Stimulated activated CD4-positive, alpha-beta T cell treated with anti-CD3 and anti-CD28 coated beads, Interleukin-2, amount 100 ng/mL, for 48 hours (primary cell): Measurements from ENCODE around the gene ADNP.
"Not testable (repeated sequence)": the region's sequence is repeated elsewhere in the genome, so short reads cannot be mapped to it uniquely, and the experiment has no call there.

Experiments used
- DNase-seq, 2 donors: peaks; one replicate each; pipeline ENCODE4 v3.0.0-alpha.2; 2020

Gene ADNP

DNA sequence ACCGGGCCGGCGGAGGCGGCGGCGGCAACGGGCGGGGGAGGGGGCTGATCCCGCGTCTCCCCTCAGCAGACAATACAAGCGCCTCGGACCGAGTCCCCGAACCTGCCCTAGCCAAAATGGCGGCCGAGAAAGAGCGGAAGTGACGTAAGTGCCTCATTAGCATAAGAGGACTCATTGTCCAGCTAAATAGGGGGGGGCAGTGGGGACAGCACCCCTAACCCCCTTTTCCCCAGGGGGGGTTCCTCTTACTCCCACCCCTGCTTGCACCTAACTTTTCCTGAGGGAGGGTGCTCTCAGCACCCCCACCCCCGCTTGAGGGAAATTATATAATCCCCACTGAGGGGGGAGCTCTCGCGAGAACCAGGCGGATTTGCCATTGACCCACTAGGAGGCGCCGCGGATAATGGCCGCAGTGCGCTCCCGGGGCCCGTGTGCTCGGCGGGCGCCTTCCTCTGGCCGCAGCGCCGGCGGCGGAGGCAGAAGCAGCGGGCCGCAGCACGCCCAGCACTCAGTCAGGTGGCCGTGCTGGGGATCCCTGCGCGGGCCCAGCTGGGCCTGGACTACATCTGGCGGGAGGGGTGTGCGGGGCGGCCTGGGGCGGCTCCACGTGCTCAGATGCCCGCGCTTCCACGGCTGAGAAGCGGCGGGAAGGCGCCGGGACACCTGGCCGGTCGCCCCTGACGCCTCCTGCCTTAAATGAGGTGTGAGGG lies at the start of gene ADNP:
Gene ADNP, minus strand, starts transcription at position 132 of the 710 bp plus-strand sequence. CDS start 27,441 bp downstream, outside the sequence.
- DNase-seq = peak; percentile 77 to 79

DNA sequence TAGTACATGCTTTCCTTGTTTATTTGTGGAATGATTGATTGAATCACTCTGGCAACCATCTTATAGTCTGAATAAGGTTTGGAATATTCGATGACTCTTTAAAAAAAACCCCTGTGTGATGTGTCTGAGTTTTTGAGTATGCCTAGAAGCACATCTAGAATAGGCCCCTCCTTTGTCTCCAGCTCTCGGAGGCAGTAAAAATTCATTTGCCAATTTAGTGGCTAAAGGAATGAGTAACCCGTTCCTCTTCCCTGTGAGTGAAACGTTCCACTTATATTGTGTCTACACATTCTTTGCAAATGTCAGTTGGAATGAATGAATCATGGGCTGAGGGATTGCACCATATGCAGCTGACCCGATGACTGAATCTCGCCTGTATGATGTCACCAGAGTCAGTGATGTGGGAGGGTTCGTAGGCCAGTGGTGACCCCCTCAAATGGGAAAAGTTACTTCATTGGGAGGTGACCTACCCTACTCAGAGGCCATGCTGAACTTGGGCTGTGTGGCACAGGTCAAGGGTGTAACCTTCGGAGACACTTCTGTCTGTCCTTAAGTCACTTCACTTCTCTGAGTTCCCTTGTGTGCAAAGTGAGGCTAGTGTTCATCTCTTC lies 48.9 kb upstream of the ADNP start:
- DNase-seq = no peak

DNA sequence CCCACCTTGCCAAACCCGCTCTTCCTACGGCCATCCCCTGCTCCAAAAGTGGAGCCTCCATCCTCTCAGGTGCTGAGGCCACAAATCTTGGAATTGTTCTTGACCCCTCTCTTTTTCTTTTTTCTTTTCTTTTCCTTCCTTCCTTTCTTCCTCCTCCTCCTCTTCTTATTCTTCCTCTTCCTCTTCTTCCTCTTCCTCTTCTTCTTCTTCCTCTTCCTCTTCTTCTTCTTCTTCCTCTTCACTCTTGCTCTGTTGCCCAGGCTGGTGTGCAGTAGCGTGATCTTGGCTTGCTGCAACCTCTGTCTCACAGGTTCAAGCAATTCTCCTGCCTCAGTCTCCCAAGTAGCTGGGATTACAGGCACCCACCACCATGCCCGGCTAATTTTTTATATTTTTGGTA lies 47.3 kb upstream of the ADNP start:
- not testable (repeated sequence) for DNase-seq

DNA sequence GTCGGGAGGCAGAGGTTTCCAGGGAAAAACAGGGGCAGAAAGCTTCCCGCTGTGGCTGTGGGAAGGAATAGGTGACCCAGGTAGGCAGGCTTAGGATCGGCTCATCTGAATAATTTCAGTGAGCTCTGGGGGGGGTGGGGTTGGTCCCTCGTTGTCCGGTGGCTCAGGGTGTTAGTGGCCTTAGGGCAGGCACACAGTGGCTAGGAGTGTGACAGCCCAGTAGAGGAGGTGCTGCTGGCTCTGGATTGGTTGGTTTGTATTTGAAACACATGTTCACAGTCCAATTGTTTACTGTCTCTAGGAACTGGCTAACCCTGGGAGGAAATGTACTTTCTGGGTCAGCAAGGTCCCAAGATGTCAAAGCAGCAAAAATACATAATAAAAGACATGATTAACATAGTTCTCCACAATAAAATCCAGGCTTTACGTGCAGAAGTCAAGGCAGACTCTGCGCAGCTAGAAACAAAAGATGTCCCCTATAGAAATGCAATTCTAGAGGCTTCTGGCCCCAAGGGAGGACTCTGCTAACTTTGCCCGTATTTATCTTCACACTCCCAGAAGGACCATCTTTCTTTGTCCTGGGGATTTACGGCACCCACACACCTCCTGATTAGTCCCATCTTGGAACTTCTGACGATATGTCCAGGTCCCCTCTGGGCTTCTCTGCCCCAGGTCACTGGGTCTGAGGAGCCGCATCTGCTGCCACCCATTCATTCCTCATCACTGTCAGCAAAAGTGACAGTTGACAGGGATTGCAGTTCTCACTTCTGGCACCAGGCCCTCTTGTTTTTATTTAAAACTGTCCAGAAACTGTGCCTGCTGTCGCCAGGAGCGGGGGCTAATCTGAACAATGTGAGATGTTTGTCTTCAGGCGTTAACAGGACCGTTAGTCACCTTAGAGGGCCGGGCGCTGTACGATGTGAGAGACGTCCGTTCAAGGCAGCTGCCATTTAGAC lies 46.1 kb upstream of the ADNP start:
- DNase-seq = no peak

DNA sequence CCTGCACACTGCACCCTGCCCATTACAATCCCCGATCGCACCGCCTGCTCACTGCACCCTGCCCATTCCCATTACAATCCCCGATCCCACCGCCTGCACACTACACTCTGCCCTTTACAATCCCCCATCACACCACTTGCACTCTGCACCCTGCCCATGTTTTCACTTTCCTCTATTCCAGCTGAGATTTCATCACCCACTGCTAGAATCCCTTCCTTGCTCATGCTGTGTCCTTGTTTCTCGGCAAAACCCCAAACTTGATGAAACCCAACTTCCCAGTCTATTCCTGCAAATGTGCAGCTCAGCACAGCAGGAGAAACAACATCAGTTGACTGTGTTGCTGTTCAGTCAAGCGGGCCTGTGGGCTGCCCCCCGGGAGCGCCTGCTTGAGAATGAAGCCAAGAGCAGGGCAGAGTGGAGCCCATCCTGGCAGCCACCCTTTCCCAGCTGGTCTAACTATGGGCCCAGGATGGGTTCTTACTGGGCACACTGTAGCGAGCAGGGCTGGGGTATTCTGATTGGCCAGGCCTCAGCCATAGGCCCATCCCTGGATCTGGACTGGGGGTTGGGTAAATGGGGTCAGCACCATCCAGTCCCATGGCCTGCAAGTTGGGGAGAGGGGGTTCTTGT lies 44.6 kb upstream of the ADNP start:
- DNase-seq = no peak

DNA sequence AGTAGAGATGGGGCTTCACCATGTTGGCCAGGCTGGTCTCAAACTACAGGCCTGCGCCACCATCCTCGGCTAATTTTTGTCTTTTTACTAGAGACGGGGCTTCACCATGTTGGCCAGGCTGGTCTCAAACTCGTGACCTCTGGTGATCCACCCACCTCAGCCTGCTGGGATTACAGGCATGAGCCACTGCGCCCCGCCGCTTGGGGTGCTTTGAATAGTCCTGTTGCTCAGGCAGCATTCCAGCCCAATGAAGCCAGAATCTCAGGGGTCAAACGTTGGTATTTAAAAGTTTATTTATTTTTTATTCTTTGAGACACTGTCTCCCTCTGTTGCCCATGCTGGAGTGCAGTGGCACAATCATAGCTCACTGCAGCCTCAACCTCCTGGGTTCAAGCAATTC lies 38.7 kb upstream of the ADNP start:
- DNase-seq = no peak

DNA sequence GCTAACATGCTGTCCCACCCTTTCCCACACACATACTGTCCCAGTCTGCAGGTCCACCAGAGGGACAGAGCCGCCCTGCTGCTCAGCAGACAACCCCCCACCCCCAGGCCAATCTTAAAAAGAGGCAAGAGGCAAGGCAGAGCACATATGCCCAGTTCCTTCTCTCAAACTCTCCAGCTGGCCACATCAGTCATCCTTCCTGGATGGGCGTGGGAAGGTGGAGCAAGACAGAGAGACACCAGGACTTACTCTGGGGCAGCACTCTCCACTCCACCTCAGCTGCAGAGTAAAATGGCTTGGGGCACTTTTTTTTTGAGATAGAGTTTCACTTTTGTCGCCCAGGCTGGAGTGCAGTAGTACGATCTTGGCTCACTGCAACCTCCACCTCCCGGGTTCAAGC lies 38.2 kb upstream of the ADNP start:
- DNase-seq = no peak

DNA sequence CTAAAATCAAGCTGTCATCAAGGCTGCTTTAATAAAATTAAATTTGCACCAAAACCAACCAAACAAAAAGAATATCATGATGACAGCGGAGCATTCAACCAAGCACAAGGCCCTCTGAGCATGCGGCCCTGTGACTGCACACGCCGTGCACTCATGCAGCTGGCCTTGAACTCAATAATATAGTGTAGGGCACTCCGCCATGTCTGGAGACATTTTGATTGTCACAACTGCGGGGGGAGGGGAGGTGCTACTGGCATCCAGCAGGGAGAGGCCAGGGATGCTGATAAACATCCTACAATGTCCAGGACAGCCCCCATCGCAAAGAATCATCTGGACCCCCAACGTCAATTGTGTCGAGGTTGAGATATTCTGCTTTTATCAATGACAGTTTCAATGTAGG lies 37.1 kb upstream of the ADNP start:
- no peak for DNase-seq

DNA sequence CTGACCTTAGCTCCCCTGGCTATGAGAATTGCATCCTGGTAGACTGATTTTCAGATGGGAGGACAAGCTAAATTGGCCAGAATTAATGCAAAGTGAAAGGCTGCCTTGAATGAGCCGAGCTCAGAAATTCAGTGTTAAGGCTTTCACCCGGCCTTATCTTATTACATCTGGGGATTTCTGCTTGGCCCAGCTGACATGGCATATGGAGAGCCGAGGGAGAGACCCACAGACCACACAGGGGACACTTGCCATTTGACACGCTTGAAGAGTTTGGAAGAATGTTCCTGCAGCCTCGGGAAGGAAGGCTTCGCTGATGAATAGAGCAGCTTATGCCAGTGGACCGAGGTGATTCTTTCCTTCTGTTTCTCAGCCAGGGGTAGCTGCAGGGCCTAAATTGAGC lies 36.3 kb upstream of the ADNP start:
- no peak for DNase-seq

DNA sequence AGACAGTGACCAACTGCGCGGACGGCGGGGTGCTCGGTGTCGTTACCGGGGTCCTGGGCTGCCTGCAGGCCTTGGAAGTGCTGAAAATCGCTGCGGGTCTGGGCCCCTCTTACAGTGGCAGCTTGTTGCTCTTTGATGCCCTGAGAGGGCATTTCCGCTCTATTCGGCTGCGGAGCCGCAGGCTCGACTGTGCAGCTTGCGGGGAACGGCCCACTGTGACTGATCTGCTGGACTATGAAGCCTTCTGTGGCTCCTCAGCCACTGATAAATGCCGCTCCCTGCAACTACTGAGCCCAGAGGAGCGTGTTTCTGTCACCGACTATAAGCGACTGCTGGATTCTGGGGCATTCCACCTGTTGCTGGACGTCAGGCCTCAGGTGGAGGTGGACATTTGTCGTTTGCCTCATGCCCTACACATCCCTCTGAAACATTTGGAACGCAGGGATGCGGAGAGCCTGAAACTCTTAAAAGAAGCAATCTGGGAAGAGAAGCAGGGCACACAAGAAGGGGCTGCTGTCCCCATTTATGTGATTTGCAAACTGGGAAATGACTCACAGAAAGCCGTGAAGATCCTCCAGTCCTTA lies 28.4 kb upstream of the ADNP start:
- no peak for DNase-seq

DNA sequence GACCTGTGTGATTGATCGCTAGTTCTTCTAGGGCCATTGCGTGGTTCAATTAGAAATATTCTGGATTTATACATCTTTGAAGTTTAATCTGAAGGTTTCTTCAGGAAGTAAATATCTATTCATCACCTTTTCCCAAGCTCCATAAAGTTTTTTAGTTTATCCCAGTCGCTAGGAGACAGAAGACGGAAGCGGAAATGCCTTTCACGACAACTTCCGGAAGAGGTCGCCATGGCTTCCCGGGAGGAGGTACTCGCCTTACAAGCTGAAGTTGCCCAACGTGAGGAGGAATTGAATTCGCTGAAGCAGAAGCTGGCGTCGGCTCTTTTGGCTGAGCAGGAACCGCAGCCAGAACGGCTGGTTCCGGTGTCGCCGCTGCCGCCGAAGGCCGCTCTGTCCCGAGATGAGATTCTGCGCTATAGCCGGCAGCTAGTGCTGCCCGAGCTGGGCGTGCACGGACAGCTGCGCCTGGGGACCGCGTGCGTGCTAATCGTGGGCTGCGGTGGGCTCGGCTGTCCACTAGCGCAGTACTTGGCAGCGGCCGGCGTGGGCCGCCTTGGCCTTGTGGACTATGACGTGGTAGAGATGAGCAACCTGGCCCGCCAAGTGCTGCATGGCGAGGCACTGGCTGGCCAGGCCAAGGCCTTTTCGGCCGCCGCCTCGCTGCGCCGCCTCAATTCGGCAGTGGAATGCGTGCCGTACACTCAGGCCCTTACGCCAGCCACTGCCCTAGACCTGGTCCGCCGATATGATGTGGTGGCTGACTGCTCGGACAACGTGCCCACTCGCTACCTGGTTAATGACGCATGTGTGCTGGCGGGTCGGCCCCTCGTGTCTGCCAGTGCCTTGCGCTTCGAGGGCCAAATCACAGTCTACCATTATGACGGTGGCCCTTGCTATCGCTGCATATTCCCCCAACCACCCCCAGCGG lies 27.6 kb upstream of the ADNP start, which contains the start of gene MOCS3:
Gene MOCS3, plus strand, starts transcription at position 204 of the 928 bp plus-strand sequence. Its CDS starts 25 bp downstream, at position 229.
- DNase-seq = peak; percentile 71 to 76

DNA sequence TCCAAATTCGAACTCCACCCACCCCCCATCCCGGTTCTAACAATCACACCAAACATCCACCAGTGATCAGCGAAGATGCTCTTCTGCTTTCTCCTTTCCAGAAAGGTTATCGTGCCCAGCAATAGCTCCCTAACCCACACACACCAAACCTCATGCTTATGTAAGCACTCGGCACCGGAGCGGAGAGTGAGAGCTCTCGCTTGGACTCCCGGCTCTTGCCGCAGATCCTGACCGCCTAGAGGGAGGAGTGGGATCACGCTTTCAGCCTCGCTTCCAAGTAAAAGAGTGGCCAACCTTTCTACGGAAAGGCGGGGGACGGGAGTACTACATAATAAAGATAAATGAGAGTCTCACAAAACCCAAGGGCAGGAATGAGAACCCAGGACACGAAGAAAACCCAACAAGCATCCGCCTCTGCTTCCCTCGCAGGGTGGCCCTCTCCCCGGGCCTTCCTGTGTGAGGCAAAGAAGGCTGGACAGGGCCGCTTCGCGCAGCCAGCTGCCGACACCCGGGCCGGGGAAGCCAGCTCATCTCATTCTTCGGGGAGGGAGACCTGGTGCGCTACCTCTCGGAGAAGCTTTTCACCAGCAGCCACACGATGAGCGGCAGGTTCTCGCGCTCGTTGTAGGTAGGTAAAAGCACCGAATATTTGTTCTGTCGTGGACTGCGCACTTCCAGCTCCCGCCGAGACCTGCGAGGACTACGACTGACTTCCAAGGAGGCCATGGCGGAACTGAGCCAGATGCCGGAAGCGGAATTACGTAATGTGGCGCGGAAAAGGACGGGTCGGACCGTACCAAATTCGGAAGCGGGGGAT lies 26.8 kb upstream of the ADNP start, which contains the start of gene DPM1:
Gene DPM1, minus strand, starts transcription at position 735 of the 817 bp plus-strand sequence. Its CDS starts 9 bp downstream, at position 726.
- peak; percentile 81 to 87 for DNase-seq

DNA sequence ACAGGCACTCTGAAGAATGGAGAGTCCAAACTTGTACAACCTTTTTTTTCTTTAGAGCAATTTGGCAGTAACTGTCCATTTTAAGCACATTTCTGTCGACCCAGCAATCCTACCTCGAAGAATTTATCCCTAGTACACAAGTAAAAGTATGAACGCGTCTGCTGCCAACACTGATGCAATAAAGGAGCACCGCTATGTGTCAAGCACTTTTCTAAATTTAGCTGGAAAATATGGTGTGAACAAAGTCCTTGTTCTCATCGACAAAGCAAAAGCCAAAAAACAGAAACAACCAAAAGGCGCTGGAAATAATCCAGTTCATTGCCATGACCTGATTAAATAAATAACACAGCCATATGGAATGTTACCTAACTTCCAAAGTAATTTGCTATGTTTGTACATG lies 26.0 kb upstream of the ADNP start:
- DNase-seq = no peak

DNA sequence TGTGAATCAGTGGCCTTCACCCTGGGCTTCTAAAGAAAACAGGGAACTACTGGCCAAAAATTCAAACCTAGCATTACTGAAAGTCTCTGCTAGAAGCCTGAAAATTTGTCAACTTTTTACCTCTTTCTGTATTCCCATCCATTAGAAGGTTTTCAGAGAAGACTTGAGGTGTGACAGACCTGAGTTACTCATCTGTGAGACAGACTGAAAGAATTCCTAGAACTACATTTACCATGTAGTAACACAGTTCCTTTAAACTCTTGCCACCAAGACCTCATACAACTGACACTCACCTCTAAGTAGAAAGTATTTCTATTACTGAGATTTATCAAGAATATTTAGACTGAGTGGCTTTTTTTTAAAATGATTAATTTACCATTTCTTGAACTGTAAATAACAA lies 22.6 kb upstream of the ADNP start:
- no peak for DNase-seq

DNA sequence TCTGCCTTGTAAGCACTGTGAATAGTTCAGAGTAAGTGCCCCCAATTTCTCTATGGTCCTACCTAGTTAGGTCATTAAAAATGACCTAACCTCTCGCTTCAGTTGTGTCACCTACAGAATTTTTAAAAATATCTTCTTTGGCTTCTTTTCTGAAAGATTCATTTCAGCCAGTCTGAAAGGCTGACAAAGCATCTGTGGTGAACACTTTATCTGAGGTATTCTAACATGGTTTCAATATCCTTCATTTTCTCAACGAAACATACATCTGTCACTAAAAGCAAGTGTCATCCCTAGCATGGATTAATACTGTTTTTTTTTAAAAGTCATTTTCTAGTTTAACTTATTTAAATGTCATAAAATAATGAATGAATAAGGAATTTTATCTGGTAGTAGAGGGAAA lies 22.0 kb upstream of the ADNP start:
- no peak for DNase-seq

DNA sequence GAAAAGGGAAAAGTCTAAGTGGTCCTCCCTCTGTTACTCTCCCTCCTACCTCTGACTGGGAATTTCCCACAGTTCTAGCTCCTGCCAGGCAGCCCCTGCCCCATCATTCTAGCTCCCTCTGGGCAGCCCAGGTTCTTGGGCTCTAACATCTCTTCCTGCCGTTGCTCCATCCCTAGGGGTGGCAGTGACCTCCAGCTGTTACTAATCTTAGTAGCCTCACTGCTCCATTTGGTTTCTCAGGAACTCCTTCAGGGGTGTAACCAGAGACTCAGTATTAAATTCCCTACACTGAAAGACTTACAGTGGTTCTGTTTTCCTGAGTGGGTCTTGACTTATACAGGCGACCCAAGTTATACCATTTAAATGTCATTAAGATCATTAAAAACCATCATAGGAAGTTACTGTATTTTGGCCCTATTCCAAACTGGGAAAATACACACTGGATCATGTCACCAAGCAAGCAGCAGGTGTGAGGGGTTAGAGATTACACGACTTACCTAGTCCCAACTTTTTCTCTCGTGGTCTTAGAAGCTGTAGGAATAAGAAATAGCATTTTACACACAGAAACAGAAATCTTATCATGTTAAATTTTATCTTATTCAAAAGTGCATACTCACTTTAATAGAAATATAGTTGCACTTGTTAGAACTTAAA lies 17.0 kb upstream of the ADNP start:
- no peak for DNase-seq

DNA sequence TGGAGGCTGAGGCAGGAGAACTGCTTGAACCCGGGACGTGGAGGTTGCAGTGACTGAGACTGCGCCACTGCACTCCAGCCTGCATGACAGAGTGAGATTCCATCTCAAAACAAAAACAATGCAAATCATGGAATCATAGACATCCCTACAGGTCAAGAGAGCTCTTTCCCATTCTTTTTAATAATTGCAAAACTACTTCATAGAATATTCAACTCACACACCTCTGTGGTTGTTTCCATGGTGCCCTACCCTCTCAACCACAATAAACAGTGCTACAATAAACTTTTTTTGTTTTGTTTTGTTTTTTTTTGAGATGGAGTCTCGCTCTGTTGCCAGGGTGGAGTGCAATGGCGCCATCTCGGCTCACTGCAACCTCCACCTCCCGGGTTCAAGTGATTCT lies 11.8 kb upstream of the ADNP start:
- DNase-seq = no peak

DNA sequence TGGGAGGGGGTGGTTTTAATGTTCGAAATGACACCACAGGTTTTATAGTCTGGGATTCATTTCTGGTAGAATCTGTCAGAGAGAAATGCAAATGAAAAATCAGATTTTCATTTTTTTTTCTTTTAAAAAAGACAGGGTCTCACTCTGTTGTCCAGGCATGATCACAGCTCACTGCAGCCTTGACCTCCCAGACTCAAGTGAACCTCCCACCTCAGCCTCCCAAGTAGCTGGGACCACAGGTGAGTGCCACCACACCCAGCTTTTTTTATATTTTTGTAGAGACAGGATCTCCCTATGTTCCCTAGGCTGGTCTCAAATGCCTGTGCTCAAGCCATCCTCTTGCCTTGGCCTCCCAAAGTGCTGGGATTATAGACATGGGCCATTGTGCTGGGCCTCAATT lies 2.4 kb upstream of the ADNP start:
- DNase-seq = no peak

DNA sequence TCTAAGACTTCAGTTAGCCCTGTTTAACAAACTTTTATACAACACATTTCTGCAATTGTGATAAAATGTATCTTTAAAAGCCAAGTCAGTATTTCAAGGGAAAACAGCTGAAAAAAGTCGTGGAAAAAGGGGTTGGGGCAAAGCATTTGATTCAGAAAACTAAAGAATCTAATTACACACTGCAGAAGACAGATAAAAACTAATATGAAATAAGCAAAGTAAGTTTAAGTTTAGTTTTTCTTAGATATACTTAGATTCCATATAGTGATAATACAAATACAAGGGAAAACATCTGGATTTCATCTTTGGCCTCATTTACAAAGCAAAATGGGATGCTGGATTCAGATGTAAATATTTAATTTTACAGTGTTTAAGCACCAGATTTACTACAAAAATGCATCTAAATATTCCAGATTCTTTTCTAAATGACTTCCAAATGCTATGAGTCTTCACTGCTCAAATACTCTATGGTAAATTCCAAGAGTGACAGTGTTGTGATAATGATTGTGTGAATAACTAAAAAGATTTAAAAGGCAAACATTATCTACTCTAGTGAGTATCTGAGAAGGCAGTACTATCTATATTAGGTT lies 1.5 kb upstream of the ADNP start:
- DNase-seq = no peak
